NCI-H2196 treated with DMSO at 0.1 percent for 48 hours (cell line): ENCODE data around the gene TGM2.

ENCODE experiments used
- DNase-seq: peaks from one replicate; lab custom pipeline; 2025; ENCODE audit not compliant: unreplicated experiment; lab: John Stamatoyannopoulos, UW

TGM2 gene

DNA sequence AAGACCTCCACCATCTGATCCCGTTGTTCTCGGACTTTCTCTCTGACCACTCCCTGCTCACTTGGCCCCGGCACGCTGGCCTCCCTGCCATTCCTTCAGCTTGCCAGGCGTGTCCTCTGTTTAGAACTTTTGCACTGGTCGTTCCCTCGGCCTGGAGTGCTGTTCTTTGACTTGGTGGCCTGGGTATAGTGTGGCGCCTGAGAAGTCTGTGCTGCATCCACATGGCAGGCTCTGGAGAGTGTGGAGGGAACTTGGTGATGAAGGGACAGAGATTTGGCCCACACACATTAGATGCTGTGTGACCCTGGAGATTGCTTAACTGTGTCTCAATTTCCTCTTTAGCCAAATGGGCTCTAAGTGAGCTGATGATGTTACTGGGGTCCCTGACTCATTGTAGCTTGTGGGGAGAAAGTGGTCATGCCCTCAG, 13.0 kb upstream of the TGM2 start:
- DNase-seq = no peak

DNA sequence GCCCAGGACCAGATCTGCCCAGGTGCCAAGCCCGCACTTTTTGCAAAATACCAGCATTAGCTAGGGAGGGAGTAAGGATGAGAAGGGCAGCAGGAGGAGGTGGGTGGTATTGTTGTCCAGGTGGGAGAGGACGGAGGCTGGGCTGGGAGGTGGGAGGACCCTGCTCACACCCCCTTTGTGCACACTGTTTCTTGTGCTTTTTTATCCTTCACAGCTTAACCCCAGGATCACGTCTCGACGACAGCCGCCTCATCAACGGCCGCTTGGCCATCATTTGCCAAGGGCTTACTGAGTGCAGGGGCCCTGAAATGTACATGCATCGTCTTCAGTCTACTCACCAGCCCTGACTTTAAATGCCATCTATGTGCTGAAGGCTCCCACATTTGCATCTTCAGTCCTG, 12.1 kb upstream of the TGM2 start:
- DNase-seq = no peak

DNA sequence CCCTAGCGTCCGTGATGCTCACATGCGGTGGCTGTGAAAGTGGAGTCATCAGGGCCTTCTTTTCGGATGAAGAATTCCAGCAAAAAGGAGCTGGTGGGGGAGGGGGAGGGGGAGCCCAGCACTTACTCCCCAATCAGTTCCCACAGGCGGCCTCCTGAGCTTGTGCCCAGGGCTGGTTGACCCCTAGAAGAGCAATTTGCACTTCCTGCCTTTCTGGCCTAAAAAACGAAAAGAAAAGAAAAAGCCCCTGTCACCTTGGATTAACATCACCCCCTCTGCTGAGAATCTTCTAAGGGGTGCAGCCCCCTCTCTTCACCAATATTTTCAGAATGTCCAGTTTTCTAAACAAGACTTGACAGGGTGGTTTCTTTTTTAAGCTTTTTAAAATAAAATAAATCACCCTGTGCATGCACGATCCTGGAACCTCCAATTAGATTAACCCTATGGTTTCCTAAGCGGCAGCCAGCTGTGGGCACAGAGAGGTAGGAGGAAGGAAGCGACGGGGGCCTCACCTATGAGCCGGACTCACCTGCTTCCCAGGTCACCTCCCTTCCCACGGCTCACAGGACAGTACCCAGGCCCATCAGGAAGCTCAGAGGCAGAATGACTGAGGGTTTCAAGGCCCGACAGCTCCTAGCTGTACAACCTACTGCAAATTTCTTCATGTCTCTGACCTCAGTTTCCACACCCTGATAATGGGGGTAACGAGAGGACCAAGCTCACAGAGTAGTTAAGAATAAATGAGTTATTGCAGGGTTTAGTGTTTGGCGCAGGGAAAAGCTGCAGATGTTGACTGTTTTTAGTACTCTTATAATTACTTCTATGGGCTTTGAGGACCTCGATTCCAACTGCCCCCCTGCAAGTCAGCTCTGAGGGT, 10.5 kb upstream of the TGM2 start:
- DNase-seq = no peak

DNA sequence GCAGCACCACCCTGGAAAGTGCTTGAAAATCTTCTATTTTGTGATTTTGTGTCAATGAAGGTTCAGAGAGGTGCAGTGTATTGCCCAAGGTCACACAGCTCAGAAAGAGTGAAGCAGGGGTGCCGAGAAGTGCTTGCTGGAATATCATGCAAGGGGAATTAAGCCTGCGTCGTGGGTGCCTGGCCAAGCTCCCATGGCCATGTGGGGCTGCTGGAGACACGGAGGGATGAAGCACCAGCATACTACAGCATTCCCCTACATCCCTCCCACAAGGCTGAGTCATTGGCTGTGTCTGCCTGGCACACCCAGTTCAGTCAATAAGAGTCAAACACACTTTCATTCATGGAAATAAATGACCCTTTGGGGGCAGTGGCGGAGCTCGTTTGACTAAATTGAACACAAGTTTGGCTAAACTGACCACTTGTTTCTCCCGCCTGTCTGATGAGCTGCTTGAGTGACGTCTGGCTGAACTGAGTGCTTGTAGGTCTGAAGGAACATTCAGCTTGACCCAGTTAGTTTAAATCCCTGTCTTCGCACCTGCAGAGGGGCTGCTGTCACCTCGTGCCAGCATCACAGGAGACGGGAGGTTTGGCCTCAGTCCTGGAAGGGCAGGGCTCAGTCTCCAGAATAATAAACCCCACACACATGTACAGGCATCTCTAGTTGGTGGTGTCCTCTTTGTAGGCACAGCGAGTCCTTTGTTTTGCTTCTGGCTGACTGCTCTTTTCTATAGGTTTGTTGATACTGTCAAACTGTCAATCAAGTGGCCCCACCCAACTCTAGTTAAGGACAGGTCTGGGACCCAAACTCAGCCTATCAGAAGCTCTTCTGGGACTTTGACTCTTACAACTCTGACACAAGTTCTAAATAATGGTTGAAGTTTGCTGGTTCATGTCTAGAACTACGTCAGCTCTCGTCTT, 8.4 kb upstream of the TGM2 start:
- no peak for DNase-seq

DNA sequence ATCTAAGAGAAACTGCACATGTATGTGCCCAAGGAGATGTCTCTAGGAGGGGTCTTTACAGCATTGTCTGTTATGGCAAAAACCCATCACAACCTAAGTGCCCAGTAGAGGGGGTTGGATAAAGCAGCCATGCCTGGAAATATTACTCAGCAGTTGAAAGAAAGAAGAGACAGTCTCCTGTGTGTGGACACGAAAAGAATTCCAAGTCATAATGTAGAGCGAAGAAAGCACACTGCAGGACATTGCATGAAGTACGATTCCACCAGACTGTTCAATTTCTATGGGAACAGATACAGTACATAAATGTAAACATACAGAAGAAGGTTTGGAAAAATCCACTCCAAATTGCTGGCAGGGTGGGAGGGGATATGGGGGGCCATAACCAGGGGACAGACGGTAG, 7.3 kb upstream of the TGM2 start:
- DNase-seq = no peak

DNA sequence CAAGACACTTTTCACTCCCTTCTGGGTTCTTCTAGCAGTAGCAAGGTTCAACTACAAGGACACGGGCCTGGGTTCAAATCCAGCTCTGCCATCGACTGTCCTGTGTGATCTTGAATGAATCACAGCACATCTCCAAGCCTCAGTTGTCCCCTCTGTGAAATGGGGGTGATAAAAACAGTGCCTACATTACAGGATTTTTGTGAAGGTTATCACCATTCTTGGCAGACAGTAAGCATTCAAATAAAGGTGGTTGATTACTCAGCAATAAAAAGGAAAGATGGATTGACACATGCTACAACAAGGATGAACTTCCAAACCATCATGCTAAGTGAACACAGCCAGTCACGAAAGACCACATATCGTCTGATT, 6.6 kb upstream of the TGM2 start:
- no peak for DNase-seq

DNA sequence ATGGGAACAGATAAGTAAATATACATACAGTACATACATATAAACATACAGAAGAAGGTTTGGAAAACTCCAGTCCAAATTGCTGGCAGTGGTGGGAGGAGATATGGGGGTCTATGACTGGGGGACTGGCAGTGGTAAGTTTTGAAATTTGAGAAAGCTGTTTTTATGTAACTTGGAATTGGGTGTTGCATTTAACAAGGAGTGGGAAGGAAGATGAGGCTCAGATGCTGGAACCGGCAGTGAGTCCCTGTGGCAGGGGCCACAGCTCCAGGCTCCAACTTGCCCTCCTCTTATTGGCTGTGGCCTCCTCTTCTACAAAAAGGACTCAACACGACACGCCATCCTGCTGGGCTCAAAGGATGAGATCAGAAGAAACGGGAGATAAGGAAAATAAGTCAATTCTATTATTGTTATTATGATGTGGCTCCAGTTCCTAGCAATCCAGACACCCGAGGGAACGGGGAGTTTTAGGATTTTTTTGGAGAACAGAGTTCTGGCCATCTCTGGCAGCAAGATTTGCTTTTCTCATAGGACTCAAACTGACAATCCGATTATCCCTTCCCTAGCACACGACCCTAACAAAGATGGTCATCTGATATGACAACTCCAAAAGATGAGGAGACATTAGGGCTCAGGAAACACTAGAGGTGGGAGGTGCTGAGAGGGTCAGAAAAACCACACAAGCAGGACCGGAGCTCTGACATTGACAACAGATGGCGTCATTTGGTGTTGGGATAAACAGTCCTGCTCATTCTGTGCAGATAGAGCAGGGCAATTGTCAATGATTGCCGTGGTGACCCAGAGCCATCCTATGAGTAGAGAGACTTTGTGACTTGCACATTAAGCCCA, 6.0 kb upstream of the TGM2 start:
- DNase-seq = no peak

DNA sequence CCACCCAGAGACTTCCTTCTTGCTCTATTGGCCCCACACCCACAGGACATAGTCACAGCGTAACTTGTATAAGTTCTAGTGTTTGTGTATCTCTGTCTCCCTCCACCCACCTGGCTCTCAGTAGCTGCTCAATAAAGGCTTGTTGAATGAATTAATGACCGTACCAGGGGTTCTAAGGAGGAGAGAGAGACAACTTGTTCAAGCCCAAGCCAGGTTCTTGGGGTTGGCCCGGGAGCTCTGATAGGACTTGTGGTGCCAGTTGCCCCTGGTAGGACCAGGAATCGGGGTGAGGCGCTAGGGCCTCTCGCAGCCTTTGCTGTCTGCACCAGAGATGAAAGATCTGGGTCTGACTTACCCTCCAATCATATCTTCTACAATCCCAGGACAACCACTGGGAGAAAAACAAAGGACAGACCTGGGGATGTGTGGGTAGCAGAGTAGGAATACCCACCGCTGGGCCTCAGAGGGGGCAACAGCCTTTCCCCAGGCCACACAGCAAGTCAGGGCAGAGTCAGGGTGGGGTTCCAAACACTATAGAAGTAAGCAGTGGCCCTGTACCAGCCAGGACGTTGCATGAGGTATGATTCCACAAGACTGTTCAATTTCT, 5.3 kb upstream of the TGM2 start:
- DNase-seq = no peak

DNA sequence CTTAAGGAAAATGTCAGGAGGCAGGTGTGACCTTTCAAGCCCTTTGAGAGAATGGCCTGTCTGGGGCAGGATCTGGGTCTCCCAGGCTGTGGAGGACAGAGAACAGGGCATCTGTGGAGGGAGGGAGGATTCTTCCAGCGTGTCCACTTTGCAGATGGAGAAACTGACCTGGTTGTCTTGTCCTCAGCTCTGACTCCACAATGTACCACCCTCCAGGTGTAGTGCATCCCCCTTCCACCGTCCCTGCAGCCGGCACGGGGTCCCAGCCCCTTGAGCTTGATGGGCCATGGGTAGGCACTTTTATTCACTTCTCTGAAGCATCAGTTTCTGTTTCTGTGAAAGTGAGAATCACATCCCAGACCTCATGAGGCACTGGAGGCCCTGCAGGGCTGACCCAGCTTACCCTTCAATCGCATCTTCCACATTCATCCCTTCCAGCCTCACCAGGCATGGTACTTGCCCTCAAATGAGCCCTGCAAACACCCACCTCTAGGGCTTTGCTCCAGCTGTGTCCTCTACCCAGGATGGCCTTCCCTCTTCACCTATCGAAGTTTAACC, 4.6 kb upstream of the TGM2 start:
- no peak for DNase-seq

DNA sequence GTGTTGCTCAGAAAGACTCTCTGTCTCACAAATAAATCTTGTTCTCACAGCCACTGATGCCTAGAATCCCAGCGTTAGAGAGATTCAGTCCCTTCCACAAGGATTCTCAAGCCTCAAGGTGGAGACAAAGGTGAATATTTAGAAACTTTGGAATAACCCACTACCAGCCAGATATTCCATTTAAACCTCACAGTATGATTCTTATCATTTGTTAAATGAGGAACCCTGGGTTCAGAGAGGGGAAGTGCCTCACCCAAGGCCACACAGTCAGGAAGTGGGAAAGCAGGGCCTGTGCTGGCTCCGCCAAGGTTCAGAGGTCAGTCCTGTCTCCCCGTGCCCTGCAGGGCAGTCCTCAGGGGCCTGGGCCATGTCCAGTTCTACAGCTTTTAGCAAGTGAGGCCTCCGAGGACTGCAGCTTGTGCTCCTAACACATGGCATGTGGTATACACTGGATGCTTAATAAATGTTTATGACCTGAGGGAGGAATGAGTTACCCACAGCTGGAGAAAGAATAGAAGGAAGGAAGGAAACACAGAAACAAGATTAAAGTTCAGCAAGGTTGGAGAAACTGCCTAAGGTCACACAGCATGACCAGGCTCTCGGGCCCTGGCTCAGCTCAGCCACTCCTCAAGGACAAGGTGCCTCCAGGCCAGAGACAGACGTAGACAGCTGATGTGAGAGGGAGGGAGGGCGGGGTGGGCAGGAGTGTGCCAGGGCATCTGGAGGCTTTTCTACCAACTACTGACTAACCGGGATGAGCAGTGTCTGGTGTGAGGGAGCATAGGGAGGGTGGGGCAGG, 3.9 kb upstream of the TGM2 start:
- no peak for DNase-seq

DNA sequence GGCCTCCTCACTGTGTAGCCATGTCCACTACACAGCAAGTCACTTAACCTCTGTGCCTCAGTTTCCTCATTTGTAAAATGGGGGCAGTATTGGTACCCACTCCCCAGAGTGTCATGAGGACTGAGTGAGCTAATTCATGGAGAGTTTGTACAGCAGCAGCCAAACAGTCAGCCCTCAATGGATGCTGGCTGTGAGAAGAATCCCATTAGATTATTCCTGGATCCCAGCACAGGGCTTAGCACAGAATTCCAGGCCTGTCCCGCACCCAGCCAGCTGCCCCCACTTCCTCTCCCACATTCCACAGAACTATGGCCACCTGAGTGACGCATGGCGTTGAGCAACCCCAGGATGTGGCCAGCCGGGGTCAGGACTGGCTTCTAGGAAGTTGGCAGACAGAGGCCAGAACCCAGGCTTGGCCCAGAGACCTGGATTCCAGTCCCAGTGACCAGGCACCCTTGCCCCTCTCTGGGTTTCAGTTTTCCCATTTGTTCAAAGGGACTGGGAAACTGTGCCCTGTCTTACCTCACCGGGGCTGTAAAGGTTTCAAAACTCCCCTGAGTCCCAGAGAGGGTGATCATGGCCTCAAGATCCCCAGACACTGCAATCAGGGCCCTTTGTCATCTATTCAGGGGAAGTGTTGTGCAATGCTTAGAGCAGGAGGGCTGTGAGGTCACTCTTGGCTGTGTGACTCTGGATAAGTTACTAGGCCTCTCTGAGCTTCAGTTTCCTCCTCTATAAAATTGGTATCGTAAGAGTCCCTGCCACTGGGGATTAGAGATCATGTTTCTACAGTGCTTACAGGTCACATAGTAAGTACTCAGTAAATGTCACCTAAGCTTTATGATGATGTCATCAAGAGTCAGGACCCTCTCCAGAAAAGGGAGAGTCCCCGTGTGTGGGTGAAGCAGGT, 3.0 kb upstream of the TGM2 start:
- DNase-seq = no peak

DNA sequence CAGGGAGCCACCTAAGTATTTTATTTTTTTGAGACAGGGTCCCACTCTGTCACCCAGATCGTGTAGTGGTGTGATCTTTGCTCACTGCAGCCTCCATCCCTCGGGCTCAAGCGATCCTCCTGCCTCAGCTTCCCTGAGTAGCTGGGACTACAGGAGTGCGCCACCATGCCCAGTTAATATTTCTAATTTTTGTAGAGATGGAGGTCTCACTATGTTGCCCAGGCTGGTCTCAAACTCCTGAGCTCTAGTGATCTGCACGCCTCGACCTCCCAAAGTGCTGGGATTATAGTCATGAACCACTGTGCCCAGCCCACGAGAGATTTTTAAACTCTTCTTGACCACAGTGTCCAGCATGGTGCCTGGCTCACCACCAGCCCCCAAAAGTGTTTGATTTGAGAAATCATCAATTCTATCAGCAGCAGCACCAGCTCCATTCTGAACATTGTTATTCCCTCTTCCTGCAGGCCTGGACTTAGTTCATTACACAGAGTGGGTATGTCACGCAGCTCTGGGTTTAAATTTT, 2.3 kb upstream of the TGM2 start:
- DNase-seq = no peak

DNA sequence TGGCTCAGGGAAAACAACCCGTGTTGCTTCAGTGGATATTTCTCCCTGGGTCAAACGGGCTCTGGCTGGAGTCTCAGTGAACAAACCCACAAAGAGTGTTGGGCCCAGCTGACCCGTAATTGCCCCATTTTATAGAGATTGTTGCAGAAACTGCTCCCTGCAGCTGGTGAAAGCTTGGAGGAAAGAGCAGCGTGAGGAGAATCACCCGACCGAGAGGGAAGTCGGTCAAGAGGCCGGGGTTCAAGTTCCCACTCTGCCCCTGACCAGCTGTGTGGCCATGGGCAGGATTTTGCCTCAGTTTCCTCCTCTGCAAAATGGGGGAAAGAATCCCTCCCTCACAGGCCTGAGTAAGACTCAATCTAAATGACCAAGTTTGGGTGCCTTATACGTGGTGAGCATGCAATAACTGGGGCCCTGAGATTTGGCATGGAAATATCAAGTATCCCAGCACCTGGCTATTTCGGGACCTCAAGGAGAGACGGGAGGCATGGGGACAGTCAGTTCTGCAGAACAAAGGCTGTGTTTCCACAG, 1.7 kb upstream of the TGM2 start:
- DNase-seq = no peak

DNA sequence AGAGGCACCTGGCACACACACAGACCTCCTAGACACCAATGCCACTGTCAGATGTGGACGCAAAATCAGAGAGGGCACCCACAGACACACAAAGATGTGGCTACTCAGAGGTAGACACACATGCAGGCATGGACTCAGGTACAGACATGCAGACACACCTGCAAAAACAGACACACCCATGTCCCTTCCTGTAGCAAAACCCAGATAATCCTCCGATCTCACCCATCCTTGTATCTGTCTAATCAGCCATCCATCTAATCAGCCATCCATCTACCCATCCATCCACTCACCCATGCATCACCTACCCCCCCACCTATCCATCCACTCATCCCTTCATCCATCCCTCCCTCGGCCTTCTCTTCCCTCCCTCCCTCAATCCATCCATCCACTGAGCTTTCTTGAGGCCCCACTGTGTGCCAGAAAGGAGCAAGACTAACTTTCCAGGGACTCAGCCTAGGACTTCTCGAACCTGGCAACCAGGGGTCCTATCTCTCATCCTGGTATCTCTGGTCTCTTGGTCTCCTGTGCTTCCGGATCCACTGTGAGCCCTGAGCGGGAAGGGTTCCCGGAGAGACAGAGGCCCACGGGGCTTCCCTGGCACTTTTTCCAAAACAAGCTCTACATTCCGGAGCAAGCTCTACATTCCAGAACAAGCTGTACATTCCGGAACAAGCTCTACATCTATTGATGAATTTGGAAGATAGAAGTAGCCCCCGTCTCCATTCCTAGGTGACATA, 1.1 kb upstream of the TGM2 start:
- DNase-seq = no peak

DNA sequence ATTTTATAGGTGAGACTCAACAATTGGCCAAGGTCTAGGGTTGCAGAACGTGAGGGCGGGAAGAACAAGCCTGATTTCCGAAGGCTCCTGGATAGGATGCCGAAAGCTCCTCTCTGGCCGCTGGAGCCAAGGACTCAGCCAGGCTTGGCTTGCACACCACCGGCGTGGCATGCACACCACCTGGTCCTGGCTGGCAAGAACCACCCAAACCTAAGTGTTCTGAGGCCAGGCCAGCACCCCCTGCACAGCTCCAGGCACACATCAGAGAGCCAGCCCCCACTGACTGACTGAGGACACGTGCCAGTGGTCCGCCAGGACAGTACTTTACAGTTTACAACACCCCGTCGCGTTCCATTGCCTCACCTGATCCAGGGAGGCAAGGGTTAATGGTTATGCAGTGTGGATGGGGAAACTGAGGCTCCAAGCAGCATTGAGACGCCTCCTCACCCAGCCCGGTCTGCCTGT, 414 bp downstream of the TGM2 start:
- DNase-seq = no peak

DNA sequence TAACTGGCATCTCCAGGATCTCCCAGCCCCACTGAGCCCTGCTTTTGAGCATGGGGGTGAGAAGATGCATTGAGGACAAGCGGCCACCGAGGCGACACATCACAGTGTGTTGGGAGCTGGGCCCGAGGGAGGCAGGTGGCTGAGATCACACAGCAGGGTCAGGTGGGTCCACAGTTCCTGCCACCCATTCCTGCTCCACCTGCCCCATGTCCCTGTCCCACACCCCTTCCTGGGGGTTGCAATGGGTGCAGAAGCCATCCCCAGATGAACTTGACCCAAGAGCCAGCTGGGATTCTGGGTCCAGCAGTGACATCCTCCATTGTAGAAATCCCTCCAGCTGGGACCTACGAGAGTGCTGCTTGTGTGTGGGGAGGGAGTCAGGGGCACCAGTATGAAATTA, 1.0 kb downstream of the TGM2 start:
- DNase-seq = no peak
